ENCODE results near the gene RAPGEF3.

DNA sequence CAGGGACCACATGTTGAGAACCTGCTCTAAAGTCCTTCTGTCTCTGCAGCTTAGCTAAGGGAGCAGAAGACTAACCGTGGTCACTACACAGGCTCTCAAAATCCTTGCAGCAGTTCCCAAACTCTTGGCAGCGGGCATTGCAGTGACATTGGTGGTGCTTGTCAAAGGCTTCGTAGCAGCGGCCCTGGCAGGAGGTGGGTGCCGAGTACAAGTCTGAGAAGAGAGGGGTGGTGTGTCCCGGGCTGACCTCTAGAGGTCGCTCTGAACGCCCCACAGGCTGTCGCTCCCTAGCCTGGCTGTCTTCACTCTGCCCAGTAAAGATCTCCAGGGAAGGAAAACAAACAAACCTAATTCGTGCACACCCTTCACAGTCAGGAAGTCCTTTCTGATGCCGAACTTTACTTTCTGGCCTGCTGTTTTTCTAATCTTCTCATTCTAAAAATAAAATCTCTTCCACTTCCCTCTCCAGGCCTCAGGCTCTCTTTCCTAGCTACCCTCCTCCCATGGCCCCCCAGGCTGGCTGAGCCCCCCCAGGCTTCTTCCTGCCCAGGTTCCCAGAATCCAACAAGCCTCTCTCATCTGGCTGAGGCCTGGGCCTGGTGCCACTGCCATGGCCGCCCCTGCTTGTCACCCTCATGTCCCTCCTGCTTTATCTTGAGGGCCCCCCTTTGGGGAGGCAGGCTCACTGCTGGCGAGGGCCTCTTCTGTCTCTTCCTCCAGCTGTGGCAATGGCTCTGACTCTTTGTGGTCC lies 41.1 kb downstream of the RAPGEF3 start:
- TF ChIP-seq POLR2AphosphoS5 (IDR thresholded peaks at IDR 0.05; ENCODE audit: low read depth, low read length) (no peak), POLR2A (IDR thresholded peaks at IDR 0.05; ENCODE audit: low read depth, low read length) (no peak)

Measured in GM12891 (cell line).